Head of caudate nucleus (tissue), 42 donors: ENCODE measurements around the gene TRPC4AP.
A peak's percentile ranks its signal among the peaks of the same experiment; 100 is the strongest.

Experiments used
- DNase-seq, 42 donors: peaks; one replicate each; pipeline versions ENCODE4 v3.0.0 to v3.0.0-alpha.2; 2020 to 2021; ENCODE audit warnings: mixed read lengths in 7 of 42
- intact Hi-C: fragments of 100-400 bp; cut with DNase I; formaldehyde crosslinking; loops from one replicate; pipeline ENCODE4 v1.15.0; 2022

The TRPC4AP gene

DNA sequence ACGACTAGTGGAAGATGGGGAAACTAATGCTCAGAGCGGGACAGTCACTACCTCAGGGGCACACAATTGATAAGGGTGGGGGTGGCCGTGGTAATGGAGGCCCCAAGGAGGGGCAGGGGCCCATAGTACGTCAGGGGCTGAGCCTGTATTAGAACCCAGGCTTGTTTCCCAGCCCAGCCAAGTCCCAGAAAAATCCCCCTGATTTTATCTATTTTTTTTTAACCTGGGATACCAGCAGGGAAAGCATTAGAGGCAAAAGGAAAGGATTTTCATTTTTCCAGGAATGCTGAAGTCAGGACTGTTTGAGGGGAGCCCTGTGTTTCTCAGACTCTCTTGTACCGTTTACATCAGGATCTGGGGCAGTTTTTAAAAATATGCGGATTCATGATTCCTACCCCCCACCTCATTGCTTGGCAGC lies 136.6 kb downstream of the TRPC4AP start:
- intact Hi-C loops = loop anchor here (5.0 kb wide), 2 partner anchors 84 to 136 kb away; partner anchors contain the start of genes GGT7 and TRPC4AP
- no peak for DNase-seq

GRCh38 chr20:34955231-34956040 lies 137.2 kb downstream of the TRPC4AP start, which contains the start of the genes GSS and MYH7B:
TSS of gene GSS (minus strand) at chr20:34955806. CDS start at chr20:34951852, 3,954 bp downstream.
TSS of gene MYH7B (plus strand) at chr20:34955868. CDS start at chr20:34978006, 22,138 bp downstream.
- DNase-seq = peak; percentile 90 to 99 (median 97)
- intact Hi-C loops = loop anchor here (5.0 kb wide), 2 partner anchors 83 to 137 kb away; partner anchors contain the start of genes GGT7 and TRPC4AP

- intact Hi-C loops = loop anchor here (5.0 kb wide), 2 partner anchors 83 to 137 kb away; partner anchors contain the start of genes GGT7 and TRPC4AP
- DNase-seq = peak in 10 of 42 donors; percentile 7 to 52 (median 26)
These were observed 137.7 kb downstream of the TRPC4AP start for GRCh38 chr20:34954904-34955230.

DNA sequence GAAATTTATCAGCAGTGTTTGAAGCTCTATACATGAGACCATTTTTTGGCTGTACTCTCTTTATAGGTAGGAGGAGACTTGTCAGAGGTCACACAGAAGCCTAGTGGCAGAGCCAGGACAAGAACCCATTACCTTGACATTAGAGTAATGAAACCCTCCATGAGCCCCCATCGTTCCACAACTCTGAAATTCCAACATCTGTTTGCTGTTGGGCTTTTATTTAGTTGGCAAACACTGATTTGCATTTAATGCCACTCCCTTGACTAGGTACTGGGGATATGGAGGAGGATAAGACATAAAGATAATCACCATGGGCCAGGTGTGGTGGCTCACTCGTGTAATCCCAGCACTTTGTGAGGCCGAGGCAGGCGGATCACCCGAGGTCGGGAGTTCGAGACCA lies 138.6 kb downstream of the TRPC4AP start:
- DNase-seq = no peak
- intact Hi-C loops = no loop called here

DNA sequence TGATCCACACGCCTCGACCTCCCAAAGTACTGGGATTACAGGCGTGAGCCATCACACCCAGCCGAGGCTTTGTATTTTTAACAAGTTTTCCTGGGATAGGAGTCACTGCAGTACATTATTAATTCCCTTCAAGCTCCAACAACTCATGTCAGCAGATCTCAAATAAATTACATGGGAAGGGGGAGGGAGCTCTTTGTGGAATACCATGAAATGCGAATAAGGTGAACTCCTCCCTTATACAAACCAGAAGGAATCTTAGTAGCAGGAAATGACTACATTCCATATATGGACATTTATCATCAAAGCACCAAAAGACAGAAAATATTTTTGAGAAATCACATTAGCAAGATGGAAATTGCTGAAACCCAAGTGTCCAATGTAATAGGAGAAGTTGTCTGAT lies 139.9 kb downstream of the TRPC4AP start:
- no peak for DNase-seq
- intact Hi-C loops = no loop called here
